HL-60/S4 treated with phorbol 12-myristate 13-acetate at 8.2 ng/mL for 4 days and 3 days (cell line): ENCODE results near the gene CST5.
"Not testable (repeated sequence)": the region's sequence is repeated elsewhere in the genome, so short reads cannot be mapped to it uniquely, and the experiment has no call there.

Experiments used
- in situ Hi-C: fragments of 300-500 bp; cut with MboI; formaldehyde crosslinking; loops from 2 replicates; pipeline ENCODE4 v1.15.0; 2022; ENCODE audit warnings: low sequenced_read_pairs

Gene CST5, protein sequence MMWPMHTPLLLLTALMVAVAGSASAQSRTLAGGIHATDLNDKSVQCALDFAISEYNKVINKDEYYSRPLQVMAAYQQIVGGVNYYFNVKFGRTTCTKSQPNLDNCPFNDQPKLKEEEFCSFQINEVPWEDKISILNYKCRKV

DNA sequence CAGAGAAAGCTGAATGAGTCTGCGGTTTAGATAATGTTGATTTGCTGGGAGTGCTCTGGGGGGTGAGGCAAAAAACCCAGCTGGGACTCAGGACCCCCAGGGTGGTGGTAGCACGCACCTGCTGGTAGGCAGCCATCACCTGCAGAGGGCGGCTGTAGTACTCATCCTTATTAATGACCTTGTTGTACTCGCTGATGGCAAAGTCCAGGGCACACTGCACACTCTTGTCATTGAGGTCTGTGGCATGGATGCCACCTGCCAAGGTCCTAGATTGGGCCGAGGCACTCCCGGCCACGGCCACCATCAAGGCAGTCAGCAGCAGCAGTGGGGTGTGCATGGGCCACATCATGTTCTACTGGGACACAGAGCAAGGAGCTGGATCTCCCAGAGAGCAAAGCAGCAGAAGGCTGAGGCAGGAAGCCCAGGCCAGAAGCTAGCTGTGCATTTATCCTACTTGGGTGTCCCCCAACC, at the start of gene CST5:
CST5 (minus strand) TSS at position 421 of the 471 bp plus-strand sequence; CDS start at position 349, 72 bp downstream.
- in situ Hi-C loops, result loop anchor here (25.0 kb wide), 1 partner anchor 108 kb away; the partner anchor contains the start of gene GGTLC1

DNA sequence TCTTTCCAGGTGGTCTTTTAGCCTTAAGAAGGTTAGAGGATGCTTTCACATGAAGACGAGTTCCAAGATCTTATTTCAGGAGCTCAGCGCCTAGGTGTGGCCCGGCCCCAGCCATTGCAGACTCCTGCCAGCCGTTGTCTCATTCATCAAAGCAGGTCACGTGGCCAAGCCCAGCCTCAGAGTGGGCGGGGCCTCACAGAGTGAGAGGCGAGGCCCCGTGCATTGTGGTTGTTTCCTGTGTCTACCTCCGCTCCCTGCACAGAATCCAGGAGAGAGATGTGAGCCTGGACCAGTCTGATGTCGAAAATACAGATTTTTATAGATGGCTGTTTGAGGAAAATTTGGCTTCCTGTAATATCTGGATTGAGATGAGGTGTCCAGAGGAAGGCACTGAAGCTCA, 49.2 kb upstream of the CST5 start:
- in situ Hi-C loops, result no loop called here

DNA sequence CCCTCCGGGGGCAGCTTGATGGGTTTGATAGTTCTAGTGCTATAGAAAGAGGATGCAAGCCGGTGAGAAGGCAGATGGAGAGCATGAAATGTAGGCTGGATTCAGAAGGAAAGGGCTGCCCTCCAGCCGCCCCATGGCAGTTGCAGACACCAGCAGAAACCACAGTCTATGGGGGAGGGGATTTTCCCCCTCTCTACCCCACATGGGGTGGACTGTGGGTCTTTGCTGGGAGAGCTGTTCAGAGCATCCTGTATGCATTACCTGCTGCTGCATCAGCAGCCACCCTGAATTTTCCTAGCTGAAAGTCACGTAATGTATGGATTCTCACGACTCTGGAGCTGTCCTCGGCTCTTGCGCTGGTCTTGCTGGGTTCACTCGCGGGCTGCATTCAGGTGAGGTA, 48.8 kb upstream of the CST5 start:
- in situ Hi-C loops, result no loop called here

DNA sequence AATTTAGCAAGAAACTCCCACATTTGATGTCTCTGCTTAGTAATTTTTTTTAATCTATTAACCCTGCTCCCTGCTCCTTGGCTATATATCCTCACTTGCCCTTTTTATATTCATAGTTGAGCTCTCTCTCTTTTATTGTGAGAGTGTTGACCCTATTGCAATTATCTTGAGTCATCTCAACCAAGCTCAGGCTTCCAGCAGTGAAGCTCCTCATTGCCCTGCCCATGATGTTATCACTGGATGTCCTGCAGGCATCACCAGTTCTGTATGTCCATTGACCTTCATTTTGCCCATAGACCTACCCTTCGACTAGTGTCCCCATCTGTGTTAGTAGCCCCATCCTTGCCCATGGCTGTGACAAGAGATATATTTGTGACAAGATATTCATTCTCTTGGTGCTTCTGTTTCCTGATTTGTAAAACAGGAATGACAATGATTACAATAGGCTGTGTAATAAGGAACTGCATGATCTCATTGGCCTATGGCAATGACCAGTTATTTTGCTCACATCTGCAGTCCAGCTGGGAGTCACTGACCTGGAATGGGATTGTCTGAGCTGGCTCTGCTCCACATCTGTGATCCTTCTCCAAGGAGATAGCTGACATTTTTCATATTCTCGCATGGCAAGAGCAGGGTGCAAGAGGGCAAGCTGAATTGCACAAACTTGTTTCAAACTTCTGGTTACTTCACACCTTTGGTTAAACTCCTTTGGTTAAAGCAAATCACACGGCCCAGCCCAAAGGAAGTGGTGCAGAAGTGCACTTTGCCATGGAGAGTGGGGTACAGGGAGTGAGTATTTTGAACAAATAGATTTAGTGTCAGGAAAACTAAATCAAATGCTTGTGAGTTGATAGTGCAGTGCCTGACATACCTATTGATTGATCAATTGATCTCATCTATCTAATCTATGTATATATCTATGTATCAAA, 47.7 kb upstream of the CST5 start:
- in situ Hi-C loops, result no loop called here

DNA sequence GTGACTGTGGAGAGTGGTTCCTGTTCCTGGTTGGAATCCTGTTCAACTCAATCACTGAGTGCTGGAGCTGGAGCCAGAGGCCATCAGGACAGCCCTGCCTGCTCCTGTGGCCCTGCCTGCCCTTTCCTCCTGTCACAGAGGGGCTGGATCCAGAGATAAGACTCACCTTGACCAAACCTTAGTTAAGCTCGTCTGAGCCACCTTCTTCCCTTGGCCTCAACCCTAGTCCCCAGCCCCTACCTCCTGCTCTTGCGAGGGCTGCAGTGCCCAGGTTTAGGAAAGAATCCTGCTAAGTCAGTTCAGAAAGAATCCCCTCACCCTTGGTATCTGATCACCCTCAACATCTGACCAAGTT, 47.0 kb upstream of the CST5 start:
- in situ Hi-C loops, result no loop called here

DNA sequence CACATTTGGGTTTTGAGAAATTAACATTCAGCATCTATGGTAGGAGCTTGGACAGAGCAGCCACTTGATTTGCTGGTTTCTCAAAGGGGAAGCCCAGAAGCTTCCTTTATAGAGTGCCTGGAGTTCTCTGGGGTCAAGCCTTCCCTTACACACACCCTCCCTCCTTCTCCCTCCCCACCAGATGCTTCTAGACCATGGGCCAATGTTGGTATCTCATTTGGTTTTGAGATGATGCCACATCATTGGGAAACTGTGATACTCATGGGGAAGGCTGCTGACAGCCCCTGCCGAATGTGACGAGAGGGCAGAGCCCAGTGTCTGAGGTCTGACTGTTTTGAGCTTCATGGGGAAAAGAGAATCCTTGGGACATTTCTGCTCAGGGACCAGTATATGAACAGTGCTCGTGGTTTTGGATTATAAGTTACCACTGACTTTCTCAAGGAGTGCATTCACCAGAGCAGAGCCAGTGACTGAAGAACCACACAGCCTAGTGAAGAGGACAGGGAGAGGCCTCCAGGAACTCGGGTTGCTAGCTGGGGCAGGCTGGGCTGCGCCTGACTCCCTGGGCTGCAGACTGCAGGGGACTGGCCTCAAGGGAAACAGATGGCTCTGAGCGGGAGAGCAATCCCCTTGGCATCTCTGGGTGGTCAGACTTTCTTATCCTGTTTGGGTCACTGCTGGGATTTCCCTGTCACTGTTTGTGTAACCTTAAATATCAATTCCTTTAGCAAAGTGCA, 46.4 kb upstream of the CST5 start:
- in situ Hi-C loops, result no loop called here

DNA sequence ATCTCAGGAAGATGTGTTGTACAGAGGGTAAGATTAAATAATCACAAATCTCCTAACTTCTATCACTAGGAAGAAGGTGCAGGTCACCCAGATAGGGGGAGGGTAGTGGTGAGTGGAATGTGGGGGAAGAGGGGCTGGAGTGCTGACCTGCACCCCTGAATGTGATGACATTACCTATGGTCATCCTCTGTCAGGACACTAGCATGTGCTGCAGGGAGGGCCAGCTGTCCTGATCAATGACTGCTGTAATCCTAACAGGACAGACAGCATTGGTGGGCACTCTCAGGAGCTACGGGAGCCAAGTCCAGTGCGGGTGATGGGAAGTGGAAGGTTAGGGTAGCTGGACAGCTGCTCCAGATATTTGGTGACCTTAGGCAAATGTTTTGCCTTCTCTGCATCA, 45.2 kb upstream of the CST5 start:
- in situ Hi-C loops, result no loop called here

DNA sequence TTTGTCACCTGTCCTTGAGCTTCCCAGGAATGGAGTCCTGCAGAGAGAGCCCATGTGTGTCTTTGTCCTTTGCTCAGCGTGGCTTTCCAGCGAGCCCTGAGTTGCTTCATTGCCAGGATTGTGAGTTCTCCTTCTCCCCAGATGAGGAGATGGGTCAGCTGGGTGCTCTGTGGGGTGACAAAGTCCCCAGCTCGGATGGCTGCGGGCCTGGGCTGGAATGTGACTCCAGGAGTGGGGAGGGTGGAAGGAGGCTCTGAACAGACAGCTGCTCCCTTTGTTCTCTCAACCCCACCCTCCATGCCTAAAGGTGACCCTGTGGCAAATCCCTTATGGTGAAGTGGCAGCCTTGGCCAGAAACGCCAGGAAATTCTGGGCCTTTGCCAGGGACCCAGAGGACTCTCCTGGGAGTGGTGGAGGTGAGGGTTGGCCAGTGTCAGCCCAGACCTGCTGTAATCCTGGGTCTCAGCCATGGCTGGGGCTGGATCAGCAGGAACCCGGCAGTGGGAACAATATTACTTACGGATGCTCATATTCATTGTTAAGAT, 44.4 kb upstream of the CST5 start:
- in situ Hi-C loops, result no loop called here

DNA sequence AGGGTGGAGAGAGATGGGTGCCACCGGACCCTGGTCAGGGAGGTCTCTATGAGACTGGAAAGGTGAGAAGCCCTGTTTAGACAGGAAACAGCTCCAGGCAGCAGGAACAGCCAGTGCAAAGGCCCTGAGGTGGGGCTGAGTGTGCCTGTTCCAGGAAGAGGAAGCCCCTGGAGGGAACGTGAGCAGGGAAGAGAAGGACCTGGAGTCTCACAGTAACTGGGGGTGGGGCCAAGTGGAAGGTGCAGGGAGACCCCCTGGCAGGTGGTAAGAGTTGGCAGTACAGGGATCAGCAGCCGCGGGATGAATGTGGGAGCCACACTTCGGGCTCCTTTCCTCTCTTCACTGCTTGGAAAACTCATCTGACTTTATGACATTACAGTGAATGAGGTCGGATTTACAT, 43.8 kb upstream of the CST5 start:
- in situ Hi-C loops, result no loop called here

DNA sequence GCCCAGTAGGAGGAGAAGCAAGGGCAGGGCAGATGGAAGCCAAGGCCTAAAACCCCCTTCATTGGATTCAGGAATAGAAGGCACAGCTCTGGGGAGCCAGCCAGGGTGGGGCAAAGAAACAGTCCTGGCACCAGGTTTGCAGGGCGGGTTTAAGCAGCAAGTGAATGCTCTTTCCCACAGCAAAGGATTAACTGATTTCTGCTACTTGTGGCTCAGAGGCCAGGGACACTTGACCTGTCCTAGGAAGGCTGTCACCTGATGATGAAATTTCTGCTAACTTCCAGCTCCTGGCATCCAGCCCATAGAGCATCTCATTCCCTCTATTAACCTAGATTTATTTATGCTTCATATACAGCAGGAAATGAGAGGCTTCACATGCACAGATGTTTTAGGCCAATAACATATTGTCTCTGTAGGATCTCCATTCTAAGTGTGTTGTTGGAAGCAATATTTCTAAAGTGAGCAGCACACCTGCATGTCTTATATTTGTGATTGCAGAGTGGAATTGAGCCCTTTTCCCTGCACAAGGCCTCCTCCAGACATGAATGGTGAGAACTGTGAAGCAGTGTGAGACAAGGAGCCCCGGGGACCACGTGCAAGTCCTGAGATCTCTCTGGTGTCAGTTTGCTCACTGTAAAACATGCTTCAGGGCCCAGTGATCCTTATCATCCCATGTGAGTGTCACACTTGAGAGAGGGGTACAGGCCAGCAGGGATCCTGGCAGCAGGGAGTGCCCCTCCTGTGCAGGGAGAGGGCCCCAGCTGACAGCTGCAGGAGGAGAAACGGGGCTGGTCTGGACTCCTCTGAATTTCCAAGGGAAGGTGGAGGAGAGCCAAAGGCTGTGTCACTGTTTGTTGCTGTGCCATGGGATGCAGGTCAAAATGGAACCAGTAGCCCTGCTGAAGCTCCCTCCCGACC, 41.1 kb upstream of the CST5 start:
- in situ Hi-C loops, result no loop called here

DNA sequence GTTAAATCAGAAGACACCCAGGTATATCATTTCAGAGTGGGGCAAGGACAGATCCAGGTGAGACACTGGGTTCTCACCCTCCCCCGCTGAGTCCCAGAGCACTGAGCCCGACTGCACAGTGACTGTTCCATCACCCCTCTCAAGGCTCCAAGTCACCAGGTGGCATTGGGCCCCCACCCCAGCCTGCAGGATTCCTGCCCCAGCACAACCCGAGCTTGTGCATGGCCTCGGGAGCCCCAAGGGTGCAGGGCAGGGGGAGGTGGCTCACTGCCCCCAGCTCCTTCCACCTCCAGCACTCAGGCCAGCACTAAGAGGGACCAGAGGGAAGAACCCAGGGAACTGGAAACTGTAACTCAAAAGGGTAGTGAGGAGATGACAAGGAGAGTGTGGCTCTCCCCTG, 39.3 kb upstream of the CST5 start:
- in situ Hi-C loops, result no loop called here

DNA sequence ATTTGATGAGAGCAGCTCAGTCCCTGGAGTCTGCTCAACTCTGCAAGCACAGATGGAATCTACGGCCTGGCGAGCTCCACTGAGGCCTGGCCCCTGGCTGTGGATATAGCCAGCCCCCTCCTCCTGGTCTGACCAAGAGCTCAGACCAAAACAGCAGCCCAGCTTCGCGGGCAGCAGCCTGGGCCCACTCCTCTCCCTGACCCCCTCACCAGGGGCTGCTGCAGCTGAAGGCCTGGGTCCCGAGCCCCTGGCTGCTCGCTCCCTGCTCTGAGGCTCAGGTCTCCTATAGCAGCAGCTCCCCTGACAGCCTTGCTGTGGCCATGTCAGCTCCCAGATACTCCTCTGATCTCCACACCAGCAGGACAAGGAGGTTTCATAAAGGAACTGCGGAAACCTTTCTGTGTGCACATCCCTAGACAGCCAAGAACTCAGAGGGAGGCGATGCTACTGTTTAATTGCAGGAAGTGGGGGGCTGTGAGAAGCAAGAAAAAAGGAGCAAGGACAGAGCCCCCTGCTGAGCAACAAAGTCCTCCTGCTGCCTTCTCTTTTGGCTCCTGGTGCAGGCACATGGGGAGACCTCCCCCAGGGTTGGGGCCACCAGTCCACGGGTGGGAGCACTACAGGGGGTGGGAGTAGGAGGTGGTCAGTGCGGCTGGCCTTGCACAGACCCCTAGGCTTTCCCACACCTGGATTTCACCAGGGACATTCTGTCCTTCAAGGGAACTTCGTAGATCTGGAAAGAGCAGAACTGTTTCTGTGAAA, 38.7 kb upstream of the CST5 start:
- in situ Hi-C loops, result no loop called here

DNA sequence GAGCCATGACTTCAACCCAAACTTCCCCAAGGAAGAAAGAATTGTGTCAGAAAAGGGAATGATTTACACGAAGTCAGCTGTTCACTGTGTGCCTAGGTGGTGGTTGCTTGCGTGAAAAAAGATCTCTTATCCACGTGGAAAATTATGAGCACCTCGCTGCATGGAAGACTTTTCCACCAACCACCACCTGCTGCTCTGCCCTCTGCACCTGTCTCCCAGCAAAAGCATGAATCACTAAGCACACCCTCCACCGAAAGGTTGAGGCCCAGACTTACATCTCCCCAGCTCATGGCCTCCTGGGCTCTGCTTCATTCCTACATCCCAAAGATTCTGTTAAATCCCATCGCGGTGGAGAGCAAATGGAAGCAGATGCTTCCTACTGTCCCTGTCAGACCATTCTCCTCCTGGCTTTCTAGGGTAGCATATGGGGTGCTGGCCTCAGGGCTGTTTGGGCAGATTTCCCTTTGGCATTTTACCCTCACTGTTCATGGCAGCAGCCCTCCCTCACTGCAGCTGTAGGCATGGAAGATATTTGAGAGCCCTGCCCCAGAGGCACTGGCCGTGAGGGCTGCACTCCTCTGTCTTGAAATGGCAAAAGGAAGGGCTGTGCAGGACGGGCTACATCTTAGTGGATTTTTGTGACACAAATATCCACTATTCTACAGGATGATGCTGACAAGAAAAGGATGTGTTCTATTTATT, 37.6 kb upstream of the CST5 start:
- in situ Hi-C loops, result no loop called here

DNA sequence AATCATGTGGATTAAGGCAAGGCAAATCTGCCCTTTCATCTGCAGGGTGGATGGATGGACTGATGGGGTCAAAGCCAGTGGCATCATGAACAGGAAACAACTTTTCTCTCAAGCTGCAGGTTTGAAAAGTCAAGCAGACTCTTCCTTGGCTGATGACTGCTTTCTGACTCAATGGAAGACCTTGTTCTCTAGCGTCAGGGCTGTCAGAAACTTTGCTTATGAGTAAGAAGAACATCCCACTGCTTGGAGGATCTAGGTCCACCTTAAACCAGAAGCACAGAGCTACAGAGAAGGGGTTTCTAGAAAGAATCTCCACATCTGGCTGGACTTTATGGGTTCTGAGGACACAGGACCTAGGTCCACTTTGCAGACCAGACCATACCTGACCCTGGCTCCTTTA, 36.3 kb upstream of the CST5 start:
- in situ Hi-C loops, result no loop called here

DNA sequence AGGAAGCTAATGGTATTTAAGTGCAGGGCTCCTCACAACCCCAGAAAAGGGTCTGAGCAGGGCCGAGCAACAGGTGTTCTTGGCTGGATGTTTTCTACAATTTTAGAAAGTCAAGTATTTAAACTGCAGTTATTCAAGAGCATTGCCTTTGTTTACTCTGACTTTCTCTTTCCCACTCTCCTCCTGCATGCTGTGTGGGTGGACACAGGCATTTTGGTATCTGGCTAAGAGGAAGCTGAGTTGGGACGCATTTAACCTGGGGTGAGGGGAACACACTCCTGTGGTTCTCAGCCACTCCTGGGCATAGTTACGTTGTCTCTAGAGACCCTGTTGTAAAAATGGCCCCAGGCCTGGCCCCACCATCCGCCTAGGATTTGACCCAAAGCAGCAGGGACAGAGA, 34.9 kb upstream of the CST5 start:
- in situ Hi-C loops, result not testable (repeated sequence)

DNA sequence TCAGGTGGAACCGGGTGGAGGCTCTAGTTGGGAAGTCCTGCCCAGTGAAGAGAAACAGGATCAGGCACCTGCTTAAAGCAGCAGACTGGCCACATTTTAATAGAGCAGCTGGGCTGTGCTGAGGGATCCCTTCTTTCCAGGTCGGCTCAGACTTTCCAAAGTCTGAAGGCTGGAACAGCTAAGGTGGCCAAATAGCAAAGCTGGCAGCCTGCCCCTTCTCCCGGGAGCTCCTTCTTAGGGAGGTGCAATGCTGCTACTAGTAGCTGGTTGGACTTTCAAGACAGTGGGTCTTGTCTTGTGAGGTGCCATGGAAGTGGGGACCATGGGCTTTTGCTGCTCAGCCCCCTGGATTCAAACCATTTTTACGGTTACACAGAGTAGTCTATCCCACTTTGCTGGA, 30.7 kb upstream of the CST5 start:
- in situ Hi-C loops, result no loop called here

DNA sequence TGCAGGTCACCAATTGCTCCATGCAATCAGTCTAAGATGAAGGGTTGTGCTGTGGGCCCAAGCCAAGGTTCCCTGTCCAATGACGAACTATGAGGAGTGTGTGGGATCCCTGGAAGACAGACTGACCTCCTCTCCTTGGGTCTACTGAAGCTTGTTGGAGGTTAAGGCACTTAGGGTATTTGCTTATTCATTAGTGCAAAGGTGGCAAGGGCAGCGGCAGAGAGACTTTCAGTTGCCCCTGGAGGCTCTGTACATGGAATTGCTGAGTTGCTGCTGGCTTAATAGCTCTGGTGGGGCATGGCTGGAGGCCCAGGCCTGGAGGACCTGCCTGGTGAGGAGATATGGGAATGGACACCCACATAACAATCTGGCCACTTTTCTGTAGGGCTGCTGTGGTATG, 29.8 kb upstream of the CST5 start:
- in situ Hi-C loops, result no loop called here

DNA sequence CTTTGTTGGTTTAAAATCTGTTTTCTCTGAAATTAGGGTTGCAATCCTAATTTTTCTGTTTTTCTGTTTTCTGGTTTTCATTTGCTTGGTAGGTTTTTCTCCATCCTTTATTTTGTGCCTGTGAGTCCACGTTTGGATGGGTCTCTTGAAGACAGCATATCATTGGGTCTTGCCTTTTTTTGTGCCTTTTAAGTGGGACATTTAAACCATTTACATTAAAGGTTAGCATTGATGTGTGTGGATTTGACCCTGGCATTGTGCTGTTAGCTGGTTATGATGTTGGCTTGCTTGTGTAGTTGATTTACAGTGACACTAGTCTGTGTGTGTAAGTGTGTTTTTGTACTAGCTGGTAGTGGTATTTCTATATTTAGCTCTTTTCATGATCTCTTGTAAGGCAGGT, 28.0 kb upstream of the CST5 start:
- in situ Hi-C loops, result no loop called here

DNA sequence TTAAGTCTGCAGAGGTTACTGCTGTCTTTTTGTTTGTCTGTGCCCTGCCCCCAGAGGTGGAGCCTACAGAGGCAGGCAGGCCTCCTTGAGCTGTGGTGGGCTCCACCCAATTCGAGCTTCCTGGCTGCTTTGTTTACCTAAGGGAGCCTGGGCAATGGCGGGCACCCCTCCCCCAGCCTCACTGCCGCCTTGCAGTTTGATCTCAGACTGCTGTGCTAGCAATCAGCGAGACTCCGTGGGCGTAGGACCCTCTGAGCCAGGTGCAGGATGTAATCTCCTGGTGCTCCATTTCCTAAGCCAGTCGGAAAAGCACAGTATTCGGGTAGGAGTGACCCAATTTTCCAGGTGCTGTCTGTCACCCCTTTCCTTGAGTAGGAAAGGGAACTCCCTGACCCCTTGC, 22.8 kb upstream of the CST5 start:
- in situ Hi-C loops, result not testable (repeated sequence)
